ENCODE data around the gene LRRC25. TPM values are rescaled to one million over a fixed set of nuclear protein-coding genes. Genes with fewer than 3 reads are reported as not detected.

Gene LRRC25
- total RNA-seq, 1 donor from 2014 or later, result 3.7 TPM

DNA sequence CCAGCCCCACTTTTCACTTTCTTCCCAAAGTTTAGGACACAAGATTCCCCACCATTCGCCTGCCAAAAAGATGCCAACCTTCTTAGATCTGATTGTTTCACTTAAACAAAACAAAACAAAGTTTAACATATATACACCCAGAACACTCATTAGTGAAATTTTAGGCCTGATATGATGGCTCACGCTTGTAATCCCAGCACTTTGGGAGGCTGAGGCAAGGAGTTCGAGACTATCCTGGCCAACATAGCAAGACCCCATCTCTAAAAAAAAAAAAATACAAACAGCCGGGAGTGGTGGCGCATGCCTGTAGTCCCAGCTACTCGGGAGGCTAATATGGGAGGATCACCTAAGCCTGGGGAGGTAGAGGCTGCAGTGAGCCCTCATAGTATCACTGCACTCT, 52.1 kb downstream of the LRRC25 start:
- no peak for DNase-seq

DNA sequence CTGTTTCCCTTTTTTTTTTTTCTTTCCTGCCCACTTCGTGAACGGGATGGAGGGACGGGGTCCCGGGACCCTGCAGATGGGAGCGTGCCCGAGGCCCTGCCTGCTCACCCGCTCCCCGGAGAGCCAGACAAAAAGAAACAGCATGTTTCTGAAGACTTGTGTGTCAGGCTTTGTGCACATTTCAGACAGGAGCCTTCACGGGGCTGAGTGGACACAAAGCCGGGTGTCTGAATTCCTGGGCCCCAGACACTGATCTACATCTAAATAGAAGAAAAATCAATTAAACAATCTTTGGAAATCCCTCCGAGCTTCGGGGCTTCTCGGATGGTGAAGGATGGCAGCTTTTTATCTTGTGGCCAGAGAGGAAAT, 52.9 kb downstream of the LRRC25 start:
- DNase-seq, result no peak

DNA sequence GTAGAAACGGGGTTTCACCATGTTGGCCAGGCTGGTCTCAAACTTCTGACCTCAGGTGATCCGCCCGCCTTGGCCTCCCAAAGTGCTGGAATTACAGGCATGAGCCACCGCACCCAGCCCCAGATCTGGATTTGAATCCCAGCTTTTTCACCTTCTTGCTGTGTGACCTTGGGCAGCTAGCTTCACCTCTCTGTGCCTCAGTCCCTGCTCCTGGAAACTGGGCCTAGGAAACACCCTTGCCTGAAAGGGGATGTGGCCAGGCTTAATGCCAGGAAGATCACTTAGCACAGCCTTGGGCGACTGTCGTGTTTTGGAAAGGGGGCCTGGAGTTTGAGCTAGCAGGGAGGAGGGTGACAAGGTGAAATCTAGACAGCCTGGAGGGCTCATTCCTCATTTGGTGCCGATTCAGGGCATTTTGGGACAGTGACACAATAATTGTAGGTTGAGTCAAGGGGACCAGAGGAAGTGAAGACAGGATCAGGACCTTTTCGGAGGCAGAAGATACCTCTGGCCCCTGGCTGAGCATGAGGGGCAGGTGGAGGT, 55.3 kb downstream of the LRRC25 start:
- no peak for DNase-seq

Small RNAs within 50 kb of the gene (small RNA-seq; reads per million reads assigned to genes)
- gene MIR3189 (ENCODE audit: low replicate concordance), result not detected

Other genes with a start within 250 kb of the LRRC25 start
- 7.7 TPM for gene PIK3R2, start 244.5 kb downstream of the LRRC25 start, total RNA-seq
- gene IFI30, start 223.8 kb downstream of the LRRC25 start, total RNA-seq, result 9.0 TPM
- 2.3 TPM for gene MPV17L2, start 204.4 kb downstream of the LRRC25 start, total RNA-seq
- gene RAB3A, start 193.6 kb downstream of the LRRC25 start, total RNA-seq, result 3.0 TPM
- 0.49 TPM for gene PDE4C, start 171.2 kb downstream of the LRRC25 start, total RNA-seq
- 0.99 TPM for gene IQCN, start 123.2 kb downstream of the LRRC25 start, total RNA-seq
- 129 TPM for gene JUND, start 116.0 kb downstream of the LRRC25 start, total RNA-seq
- gene LSM4, start 74.5 kb downstream of the LRRC25 start, total RNA-seq, result 69.0 TPM
- gene PGPEP1, start 57.0 kb downstream of the LRRC25 start, total RNA-seq, result 9.6 TPM
- 5.8 TPM for gene GDF15, start 11.5 kb downstream of the LRRC25 start, total RNA-seq
- gene SSBP4, start 21.8 kb upstream of the LRRC25 start, total RNA-seq, result 24.8 TPM
- 24.6 TPM for gene ISYNA1, start 40.5 kb upstream of the LRRC25 start, total RNA-seq
- gene ELL, start 124.4 kb upstream of the LRRC25 start, total RNA-seq, result 13.0 TPM
- 86.4 TPM for gene FKBP8, start 146.0 kb upstream of the LRRC25 start, total RNA-seq
- 38.4 TPM for gene KXD1, start 160.2 kb upstream of the LRRC25 start, total RNA-seq
- 992 TPM for gene UBA52, start 174.2 kb upstream of the LRRC25 start, total RNA-seq
- 23.4 TPM for gene REX1BD, start 191.2 kb upstream of the LRRC25 start, total RNA-seq
- 9.3 TPM for gene CRLF1, start 209.2 kb upstream of the LRRC25 start, total RNA-seq
- 1.8 TPM for gene TMEM59L, start 215.2 kb upstream of the LRRC25 start, total RNA-seq
- 2.1 TPM for gene KLHL26, start 239.4 kb upstream of the LRRC25 start, total RNA-seq

All from skin of body (tissue), 3 donors.